Kidney (tissue), 14 donors: Measurements from ENCODE around the gene ARHGEF7. TPM values are rescaled to one million over a fixed set of nuclear protein-coding genes. Genes with fewer than 3 reads are reported as not detected.
A peak's percentile ranks its signal among the peaks of the same experiment; 100 is the strongest.

Experiments used
- DNase-seq, 5 donors: peaks; one replicate each; pipeline ENCODE4 v3.0.0-alpha.2; 2013 to 2020
- FAIRE-seq: peaks from 2 replicates; lab custom pipeline; 2012; peaks lifted over from hg19 to GRCh38; lab: Jason Lieb, UNC
- H3K27ac ChIP-seq, 2 donors: one replicate each; pipeline ENCODE4 v1.7.0; 2013; ENCODE audit warnings: low read depth in 2 of 2, low read length in 2 of 2, inconsistent platforms in 1 of 2
- H3K27me3 ChIP-seq: one replicate; pipeline ENCODE4 v1.7.1; 2013; ENCODE audit warnings: low read length, inconsistent platforms; ENCODE audit not compliant: control insufficient read depth, insufficient read depth
- H3K36me3 ChIP-seq, 3 donors: one replicate each; pipeline versions ENCODE4 v1.7.0 to v1.7.1; 2013; ENCODE audit warnings: low read length in 3 of 3, control low read depth in 1 of 3, inconsistent platforms in 1 of 3; ENCODE audit not compliant: insufficient read depth in 3 of 3, control insufficient read depth in 2 of 3
- H3K4me1 ChIP-seq, 3 donors: one replicate each; pipeline versions ENCODE4 v1.7.0 to v1.7.1; 2013; ENCODE audit warnings: low read length in 3 of 3, inconsistent platforms in 1 of 3, low read depth in 1 of 3; ENCODE audit not compliant: control insufficient read depth in 2 of 3, insufficient read depth in 2 of 3
- H3K4me3 ChIP-seq, 3 donors: one replicate each; pipeline versions ENCODE4 v1.7.0 to v1.8.1; 2013; ENCODE audit warnings: low read length in 3 of 3, control low read depth in 1 of 3, inconsistent platforms in 1 of 3
- H3K9ac ChIP-seq, 3 donors: one replicate each; pipeline versions ENCODE4 v1.7.0 to v1.7.1; 2013; ENCODE audit warnings: low read length in 3 of 3, control low read depth in 1 of 3, inconsistent platforms in 1 of 3
- H3K9me3 ChIP-seq, 3 donors: one replicate each; pipeline versions ENCODE4 v1.7.0 to v1.7.1; 2013; ENCODE audit warnings: low read length in 3 of 3, control low read depth in 1 of 3, inconsistent platforms in 1 of 3; ENCODE audit not compliant: control insufficient read depth in 2 of 3, insufficient read depth in 1 of 3
- CTCF ChIP-seq: IDR thresholded peaks from 3 replicates; pipeline ENCODE4 v1.5.1; 2012; ENCODE audit warnings: mild to moderate bottlenecking, moderate library complexity, borderline replicate concordance; ENCODE audit not compliant: insufficient read depth; ENCODE audit errors: extremely low read depth
- intact Hi-C: fragments of 100-400 bp; cut with DNase I; formaldehyde crosslinking; loops from one replicate; pipeline ENCODE4 v1.11.1; 2022
- polyA plus RNA-seq: library from polyadenylated mRNA; stranded (reverse); fragments of 350-450 nt; fragmentation: Illumina TruSeq; extraction: RNeasy Lipid Tissue Mini Kit (QIAGEN cat#74804); gene quantifications from one replicate; pipeline ENCODE4 v1.2.3, GENCODE V29; 2014; ENCODE audit warnings: low read depth, low replicate concordance; ENCODE audit not compliant: insufficient read depth
- total RNA-seq: library from RNA; stranded (reverse); fragmentation: NEBNext Ultra II Directional; extraction: Animal tissue kit (Norgen Biotek cat#: 25700); gene quantifications from one replicate; pipeline ENCODE4 v1.2.1, GENCODE V29; 2021
- donor health status: control.
- donor health status: control.
- donor health status: control.
- donor health status: control.
- donor health status: control.
- donor health status: DM: yes; HTN: yes; CAD: no.
- donor health status: Normal renal cell carcinoma (clear cell type).

ARHGEF7 gene
- total and polyA plus RNA-seq, 2 donors from 2014 or later = 17.9 to 56.4 TPM

- no peak overlapping the region for H3K9ac ChIP-seq
- H3K36me3 ChIP-seq = no peaks in the 10 kb centered on the region
- FAIRE-seq (no peak), DNase-seq (peak in 1 of 5 donors; percentile 62)
- no peak overlapping the region for H3K27ac ChIP-seq
- TF ChIP-seq CTCF = no peak
- intact Hi-C loops = no loop called here
- H3K9me3 ChIP-seq = no peaks in the 10 kb centered on the region
- no peaks in the 10 kb centered on the region for H3K4me1 ChIP-seq
- no peaks in the 10 kb centered on the region for H3K27me3 ChIP-seq
- no peak overlapping the region for H3K4me3 ChIP-seq
These were observed 207.1 kb downstream of the ARHGEF7 start for GRCh38 chr13:111322001-111322915.

- H3K27me3 ChIP-seq = no peaks in the 10 kb centered on the region
- intact Hi-C loops = no loop called here
These were observed 207.8 kb downstream of the ARHGEF7 start for GRCh38 chr13:111322916-111323331.

GRCh38 chr13:111323549-111323948, 208.4 kb downstream of the ARHGEF7 start:
- Histone ChIP-seq H3K27me3 (no peaks in the 10 kb centered on the region), H3K9me3 (no peaks in the 10 kb centered on the region), H3K36me3 (no peaks in the 10 kb centered on the region), H3K4me1 (no peaks in the 10 kb centered on the region), H3K4me3 (no peak overlapping the region), H3K9ac (no peak overlapping the region), H3K27ac (no peak overlapping the region)
- DNase-seq = peak in 1 of 5 donors; percentile 25
- FAIRE-seq = no peak
- intact Hi-C loops = no loop called here
- no peak for TF ChIP-seq CTCF

More at GRCh38 chr13:111322916-111323331, 207.8 kb downstream of the ARHGEF7 start:
- no peak for TF ChIP-seq CTCF
- DNase-seq (peak in 1 of 5 donors; percentile 56), FAIRE-seq (no peak)
- Histone ChIP-seq H3K4me1 (no peaks in the 10 kb centered on the region), H3K4me3 (no peak overlapping the region), H3K9ac (no peak overlapping the region), H3K36me3 (no peaks in the 10 kb centered on the region), H3K27ac (no peak overlapping the region), H3K9me3 (no peaks in the 10 kb centered on the region)
